Measurements from ENCODE around the gene CNIH2. TPM values are rescaled to one million over a fixed set of nuclear protein-coding genes. Genes with fewer than 3 reads are reported as not detected.

The CNIH2 gene
- total RNA-seq, 1 donor from 2014 or later: 12.2 TPM

- Histone ChIP-seq H3K4me1 (ENCODE audit: insufficient read depth, low read length) (peaks cover 46% of the 10 kb centered on the region), H3K4me2 (ENCODE audit: low read length) (peak overlapping the region; percentile 75), H2AFZ (ENCODE audit: low read depth, low read length) (no peak overlapping the region), H3K79me2 (ENCODE audit: insufficient read depth, low read length) (no peaks in the 10 kb centered on the region), H3K27me3 (ENCODE audit: insufficient read depth, low read length) (no peaks in the 10 kb centered on the region), H3K36me3 (ENCODE audit: insufficient read depth, low read length) (peaks cover 3% of the 10 kb centered on the region), H3K9me3 (ENCODE audit: insufficient read depth, low read depth, low read length) (no peaks in the 10 kb centered on the region), H4K20me1 (ENCODE audit: insufficient read depth, low read length) (peaks cover 19% of the 10 kb centered on the region), H3K9ac (ENCODE audit: low read length) (peak overlapping the region; percentile 74), H3K4me3 (ENCODE audit: insufficient read depth, low read depth, low read length) (no peak overlapping the region), H3K27ac (ENCODE audit: low read depth, low read length) (peak overlapping the region; percentile 84)
- Mint-ChIP-seq H3K36me3 (ENCODE audit: low read depth, unreplicated experiment) (peaks cover 4% of the 10 kb centered on the region), H3K4me3 (ENCODE audit: unreplicated experiment) (no peak overlapping the region), H3K27me3 (ENCODE audit: low read depth, unreplicated experiment) (no peaks in the 10 kb centered on the region), H3K4me1 (ENCODE audit: low read depth, unreplicated experiment) (peaks cover 39% of the 10 kb centered on the region), H3K9me3 (ENCODE audit: unreplicated experiment) (peaks cover 2% of the 10 kb centered on the region), H3K27ac (ENCODE audit: unreplicated experiment) (peak overlapping the region; percentile 84)
- no peak for TF ChIP-seq EZH2 (IDR thresholded peaks at IDR 0.05; ENCODE audit: insufficient read depth, low read length)
- TF ChIP-seq, protein P1, sequence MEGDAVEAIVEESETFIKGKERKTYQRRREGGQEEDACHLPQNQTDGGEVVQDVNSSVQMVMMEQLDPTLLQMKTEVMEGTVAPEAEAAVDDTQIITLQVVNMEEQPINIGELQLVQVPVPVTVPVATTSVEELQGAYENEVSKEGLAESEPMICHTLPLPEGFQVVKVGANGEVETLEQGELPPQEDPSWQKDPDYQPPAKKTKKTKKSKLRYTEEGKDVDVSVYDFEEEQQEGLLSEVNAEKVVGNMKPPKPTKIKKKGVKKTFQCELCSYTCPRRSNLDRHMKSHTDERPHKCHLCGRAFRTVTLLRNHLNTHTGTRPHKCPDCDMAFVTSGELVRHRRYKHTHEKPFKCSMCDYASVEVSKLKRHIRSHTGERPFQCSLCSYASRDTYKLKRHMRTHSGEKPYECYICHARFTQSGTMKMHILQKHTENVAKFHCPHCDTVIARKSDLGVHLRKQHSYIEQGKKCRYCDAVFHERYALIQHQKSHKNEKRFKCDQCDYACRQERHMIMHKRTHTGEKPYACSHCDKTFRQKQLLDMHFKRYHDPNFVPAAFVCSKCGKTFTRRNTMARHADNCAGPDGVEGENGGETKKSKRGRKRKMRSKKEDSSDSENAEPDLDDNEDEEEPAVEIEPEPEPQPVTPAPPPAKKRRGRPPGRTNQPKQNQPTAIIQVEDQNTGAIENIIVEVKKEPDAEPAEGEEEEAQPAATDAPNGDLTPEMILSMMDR (IDR thresholded peaks at IDR 0.05; ENCODE audit: insufficient read depth, low read depth, low read length): no peak
- FAIRE-seq: no peak
- no peak for DNase-seq (ENCODE audit: low read depth)
Observed at GRCh38 chr11:66328031-66328301, 50.0 kb downstream of the CNIH2 start.

DNA sequence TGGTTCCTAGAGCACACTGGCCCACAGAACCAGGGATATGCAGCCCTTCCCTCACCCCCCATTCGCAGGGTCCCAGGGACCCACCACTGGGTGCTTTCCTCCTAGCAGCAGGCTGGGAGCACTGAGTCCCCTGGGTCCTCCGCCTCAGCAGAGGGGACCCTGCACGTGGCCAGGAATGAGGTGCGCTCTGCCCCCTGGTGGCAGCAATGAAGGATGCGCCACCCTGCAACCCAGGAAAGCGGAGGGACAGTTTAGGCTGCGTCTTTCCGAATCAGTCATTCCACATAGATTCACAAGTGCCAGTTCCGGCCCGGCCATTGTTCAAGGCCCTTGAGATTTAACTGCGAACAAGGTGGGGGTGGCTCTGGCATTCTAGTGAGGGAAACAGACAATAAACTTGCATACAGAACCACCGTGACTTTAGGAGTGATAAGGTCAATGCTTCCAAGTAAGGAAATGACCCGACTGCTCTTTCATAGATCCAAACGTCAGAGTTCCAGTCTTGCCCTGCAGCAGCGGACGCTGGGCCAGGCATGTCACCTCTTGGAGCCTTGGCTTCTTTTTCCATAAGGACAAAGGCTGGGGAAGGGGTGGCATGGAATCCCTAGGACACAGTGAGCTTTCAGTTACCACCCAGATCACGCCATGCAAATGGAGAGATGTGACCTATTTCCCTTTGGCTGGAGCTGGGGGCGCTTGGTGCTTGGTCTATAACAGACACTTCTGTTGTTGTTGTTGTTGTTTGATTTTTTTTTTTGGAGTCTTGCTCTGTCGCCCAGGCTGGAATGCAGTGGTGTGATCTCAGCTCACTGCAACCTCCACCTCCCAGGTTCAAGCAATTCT is 50.5 kb downstream of the CNIH2 start:
- Histone ChIP-seq H3K27me3 (ENCODE audit: insufficient read depth, low read length) (no peaks in the 10 kb centered on the region), H3K27ac (ENCODE audit: low read depth, low read length) (peak overlapping the region; percentile 84), H3K9me3 (ENCODE audit: insufficient read depth, low read depth, low read length) (no peaks in the 10 kb centered on the region), H4K20me1 (ENCODE audit: insufficient read depth, low read length) (peaks cover 25% of the 10 kb centered on the region), H3K4me1 (ENCODE audit: insufficient read depth, low read length) (peaks cover 48% of the 10 kb centered on the region), H3K79me2 (ENCODE audit: insufficient read depth, low read length) (peaks cover 4% of the 10 kb centered on the region), H3K4me2 (ENCODE audit: low read length) (peak overlapping the region; percentile 75), H2AFZ (ENCODE audit: low read depth, low read length) (no peak overlapping the region), H3K4me3 (ENCODE audit: insufficient read depth, low read depth, low read length) (no peak overlapping the region), H3K36me3 (ENCODE audit: insufficient read depth, low read length) (peaks cover 3% of the 10 kb centered on the region), H3K9ac (ENCODE audit: low read length) (peak overlapping the region; percentile 74)
- DNase-seq (ENCODE audit: low read depth) (no peak), FAIRE-seq (peak; percentile 37)
- Mint-ChIP-seq H3K9me3 (ENCODE audit: unreplicated experiment) (peaks cover 2% of the 10 kb centered on the region), H3K4me1 (ENCODE audit: low read depth, unreplicated experiment) (peaks cover 35% of the 10 kb centered on the region), H3K27me3 (ENCODE audit: low read depth, unreplicated experiment) (no peaks in the 10 kb centered on the region), H3K4me3 (ENCODE audit: unreplicated experiment) (peak overlapping the region; percentile 60), H3K27ac (ENCODE audit: unreplicated experiment) (peak overlapping the region; percentile 84), H3K36me3 (ENCODE audit: low read depth, unreplicated experiment) (peaks cover 5% of the 10 kb centered on the region)
- no peak for TF ChIP-seq EZH2 (IDR thresholded peaks at IDR 0.05; ENCODE audit: insufficient read depth, low read length)
- TF ChIP-seq, protein P1 (IDR thresholded peaks at IDR 0.05; ENCODE audit: insufficient read depth, low read depth, low read length): peak; percentile 83

DNA sequence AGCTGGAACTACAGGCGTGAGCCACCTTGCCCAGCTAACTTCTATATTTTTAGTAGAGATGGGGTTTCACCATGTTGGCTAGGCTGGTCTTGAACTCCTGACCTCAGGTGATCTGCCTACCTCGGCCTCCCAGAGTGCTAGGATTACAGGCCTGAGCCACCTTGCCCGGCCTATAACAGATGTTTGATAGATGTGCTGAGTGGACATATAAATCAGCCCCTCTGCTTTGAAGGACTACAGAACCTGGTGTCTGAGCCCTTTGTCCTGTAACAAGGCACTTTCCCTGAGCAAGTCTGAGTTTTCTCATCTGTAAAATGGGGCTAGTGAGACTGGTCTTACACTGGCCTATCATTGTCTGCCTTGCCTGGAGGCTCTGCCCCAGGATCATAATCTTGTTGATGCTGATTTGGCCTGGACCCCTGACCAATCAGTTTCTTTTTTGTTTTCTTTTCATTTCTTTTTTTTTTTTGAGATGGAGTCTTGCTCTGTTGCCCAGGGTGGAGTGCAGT is 51.2 kb downstream of the CNIH2 start:
- DNase-seq (ENCODE audit: low read depth) (no peak), FAIRE-seq (no peak)
- Mint-ChIP-seq H3K27me3 (ENCODE audit: low read depth, unreplicated experiment) (no peaks in the 10 kb centered on the region), H3K36me3 (ENCODE audit: low read depth, unreplicated experiment) (peaks cover 5% of the 10 kb centered on the region), H3K27ac (ENCODE audit: unreplicated experiment) (no peak overlapping the region), H3K4me3 (ENCODE audit: unreplicated experiment) (no peak overlapping the region), H3K9me3 (ENCODE audit: unreplicated experiment) (peaks cover 2% of the 10 kb centered on the region), H3K4me1 (ENCODE audit: low read depth, unreplicated experiment) (peaks cover 32% of the 10 kb centered on the region)
- H3K36me3 ChIP-seq (ENCODE audit: insufficient read depth, low read length): peaks cover 3% of the 10 kb centered on the region
- H3K4me2 ChIP-seq (ENCODE audit: low read length): no peak overlapping the region
- TF ChIP-seq EZH2 (IDR thresholded peaks at IDR 0.05; ENCODE audit: insufficient read depth, low read length): no peak
- TF ChIP-seq, protein P1 (IDR thresholded peaks at IDR 0.05; ENCODE audit: insufficient read depth, low read depth, low read length): no peak
- H4K20me1 ChIP-seq (ENCODE audit: insufficient read depth, low read length): peaks cover 32% of the 10 kb centered on the region
- no peak overlapping the region for H2AFZ ChIP-seq (ENCODE audit: low read depth, low read length)
- peaks cover 49% of the 10 kb centered on the region for H3K4me1 ChIP-seq (ENCODE audit: insufficient read depth, low read length)
- no peak overlapping the region for H3K4me3 ChIP-seq (ENCODE audit: insufficient read depth, low read depth, low read length)
- no peaks in the 10 kb centered on the region for H3K27me3 ChIP-seq (ENCODE audit: insufficient read depth, low read length)
- no peak overlapping the region for H3K27ac ChIP-seq (ENCODE audit: low read depth, low read length)
- peaks cover 11% of the 10 kb centered on the region for H3K79me2 ChIP-seq (ENCODE audit: insufficient read depth, low read length)
- no peaks in the 10 kb centered on the region for H3K9me3 ChIP-seq (ENCODE audit: insufficient read depth, low read depth, low read length)
- H3K9ac ChIP-seq (ENCODE audit: low read length): no peak overlapping the region
